GM10266 (cell line): ENCODE measurements around the gene FIBCD1.

Source experiments
- DNase-seq: peaks from one replicate; pipeline ENCODE4 v3.0.0; 2012; ENCODE audit errors: extremely low spot score
- CTCF ChIP-seq: IDR thresholded peaks from 2 replicates; pipeline ENCODE4 v1.5.1; 2012; ENCODE audit warnings: mild to moderate bottlenecking, low read depth; ENCODE audit not compliant: control insufficient read depth, insufficient read depth; ENCODE audit errors: missing control alignments

The FIBCD1 gene

GRCh38 chr9:130949188-130950038 lies 10.4 kb upstream of the FIBCD1 start:
- TF ChIP-seq CTCF: no peak
- DNase-seq: no peak

- DNase-seq: no peak
- no peak for TF ChIP-seq CTCF
Observed at GRCh38 chr9:130948266-130948665, 9.2 kb upstream of the FIBCD1 start.

- DNase-seq: no peak
- TF ChIP-seq CTCF: no peak
Observed at GRCh38 chr9:130947618-130948140, 8.6 kb upstream of the FIBCD1 start.

GRCh38 chr9:130946766-130947617 lies 7.9 kb upstream of the FIBCD1 start:
- no peak for TF ChIP-seq CTCF
- no peak for DNase-seq

GRCh38 chr9:130945173-130945572 lies 6.1 kb upstream of the FIBCD1 start:
- TF ChIP-seq CTCF: no peak
- no peak for DNase-seq

- no peak for DNase-seq
- TF ChIP-seq CTCF: no peak
Observed at GRCh38 chr9:130944510-130945058, 5.5 kb upstream of the FIBCD1 start.

GRCh38 chr9:130943777-130944176 lies 4.7 kb upstream of the FIBCD1 start:
- no peak for DNase-seq
- no peak for TF ChIP-seq CTCF
